CD4-positive, alpha-beta T cell treated with Interleukin-12 subunit alpha and Interleukin-12 subunit beta, for 1 hour (primary cell): ENCODE results near the gene PRIMA1.

Source experiments
- DNase-seq: peaks from one replicate; pipeline ENCODE4 v3.0.0-alpha.2; 2020

Gene PRIMA1

DNA sequence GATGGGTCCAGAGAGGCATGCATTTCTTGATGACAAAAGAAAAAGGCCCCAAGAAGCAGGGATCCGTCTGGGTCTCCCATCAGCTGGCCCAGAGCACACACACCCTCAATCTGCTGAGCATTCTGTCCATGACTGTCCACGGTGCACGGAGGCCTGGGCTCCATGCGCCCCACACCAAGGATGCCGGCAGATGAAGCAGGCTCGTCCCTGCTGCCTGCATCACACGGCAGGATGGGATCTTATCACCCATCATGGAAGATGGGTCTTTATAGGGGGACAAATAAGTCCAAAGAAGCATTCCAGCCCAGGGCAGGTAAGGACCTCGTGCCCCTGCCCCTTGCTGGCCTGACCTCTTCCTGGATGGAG is 59.7 kb downstream of the PRIMA1 start:
- no peak for DNase-seq

GRCh38 chr14:93727917-93728650 is 60.2 kb downstream of the PRIMA1 start:
- DNase-seq = no peak

DNA sequence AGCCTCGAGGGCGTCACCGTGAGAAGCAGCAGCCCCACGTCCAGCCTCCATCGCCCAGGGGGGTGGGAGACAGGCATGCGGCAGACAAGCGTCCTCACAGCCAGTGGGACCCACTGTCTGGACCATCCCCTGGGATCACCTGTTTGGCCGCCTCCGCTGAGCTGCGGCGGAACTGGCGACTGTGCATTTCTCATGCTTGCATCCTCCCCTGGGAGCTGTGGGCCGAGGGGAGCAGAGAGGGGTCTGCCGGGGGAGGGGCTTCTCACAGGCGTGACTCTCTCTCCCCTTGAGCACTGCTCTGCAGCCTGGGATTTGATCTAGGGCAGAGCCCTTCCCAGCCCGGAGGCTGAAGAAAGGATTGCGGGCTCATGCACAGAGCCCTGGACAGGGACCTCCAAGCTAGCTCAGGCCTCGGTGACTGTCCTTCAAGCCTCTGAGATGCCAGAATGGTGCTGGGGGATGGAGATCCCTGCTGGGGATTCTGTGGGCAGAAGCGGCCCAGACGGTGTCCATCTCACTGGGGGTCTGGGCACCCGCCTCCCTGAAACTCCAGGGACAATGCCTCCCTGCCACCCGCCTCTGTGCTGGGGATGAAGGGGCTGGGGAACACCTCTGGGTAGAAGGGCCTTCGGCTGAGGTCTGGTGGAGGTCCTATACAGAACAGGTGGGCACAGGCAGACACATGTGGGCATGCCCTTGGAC is 61.1 kb downstream of the PRIMA1 start:
- no peak for DNase-seq

DNA sequence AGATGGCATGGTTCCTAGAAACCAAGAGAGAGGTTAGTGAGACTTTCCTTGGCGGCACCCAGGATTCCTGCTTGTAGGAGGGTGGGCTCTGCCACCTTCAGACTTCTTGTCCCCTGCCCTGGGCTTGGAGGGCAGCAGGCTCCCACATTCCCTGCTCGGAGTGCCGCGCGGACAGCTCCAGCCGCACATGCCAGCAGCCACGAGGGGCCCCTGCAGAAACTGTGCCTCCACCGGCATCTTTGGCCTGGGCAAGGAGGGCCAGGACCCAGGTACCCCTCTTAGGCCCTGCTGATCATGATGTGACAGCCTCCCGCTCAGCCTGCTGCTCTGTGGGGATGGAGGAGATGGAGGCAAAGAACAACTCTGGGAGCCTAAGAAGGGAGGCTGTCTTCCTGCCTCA is 62.3 kb downstream of the PRIMA1 start:
- no peak for DNase-seq

GRCh38 chr14:93725002-93725582 is 63.2 kb downstream of the PRIMA1 start:
- DNase-seq = no peak

DNA sequence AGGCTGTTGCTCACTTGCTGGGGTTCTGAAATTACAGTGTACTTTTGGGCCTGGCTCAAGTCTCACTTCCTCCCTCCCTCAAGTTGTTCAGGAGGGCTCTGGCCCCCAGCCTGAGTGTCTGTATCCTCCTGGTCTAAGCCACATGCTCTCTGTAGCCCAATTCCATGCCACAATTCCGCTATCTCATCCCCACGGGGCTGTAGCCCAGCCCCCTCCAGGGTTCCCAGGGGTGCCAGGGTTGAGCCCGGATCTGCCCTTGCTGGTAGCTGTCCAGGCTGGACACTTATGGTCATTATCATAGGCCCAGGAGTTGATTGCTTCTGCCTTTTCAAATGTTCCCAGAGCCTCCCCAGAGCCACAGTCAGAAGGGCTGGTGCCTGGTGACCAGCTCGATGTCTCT is 65.3 kb downstream of the PRIMA1 start:
- DNase-seq = no peak

GRCh38 chr14:93720981-93721483 is 67.3 kb downstream of the PRIMA1 start:
- DNase-seq = no peak

DNA sequence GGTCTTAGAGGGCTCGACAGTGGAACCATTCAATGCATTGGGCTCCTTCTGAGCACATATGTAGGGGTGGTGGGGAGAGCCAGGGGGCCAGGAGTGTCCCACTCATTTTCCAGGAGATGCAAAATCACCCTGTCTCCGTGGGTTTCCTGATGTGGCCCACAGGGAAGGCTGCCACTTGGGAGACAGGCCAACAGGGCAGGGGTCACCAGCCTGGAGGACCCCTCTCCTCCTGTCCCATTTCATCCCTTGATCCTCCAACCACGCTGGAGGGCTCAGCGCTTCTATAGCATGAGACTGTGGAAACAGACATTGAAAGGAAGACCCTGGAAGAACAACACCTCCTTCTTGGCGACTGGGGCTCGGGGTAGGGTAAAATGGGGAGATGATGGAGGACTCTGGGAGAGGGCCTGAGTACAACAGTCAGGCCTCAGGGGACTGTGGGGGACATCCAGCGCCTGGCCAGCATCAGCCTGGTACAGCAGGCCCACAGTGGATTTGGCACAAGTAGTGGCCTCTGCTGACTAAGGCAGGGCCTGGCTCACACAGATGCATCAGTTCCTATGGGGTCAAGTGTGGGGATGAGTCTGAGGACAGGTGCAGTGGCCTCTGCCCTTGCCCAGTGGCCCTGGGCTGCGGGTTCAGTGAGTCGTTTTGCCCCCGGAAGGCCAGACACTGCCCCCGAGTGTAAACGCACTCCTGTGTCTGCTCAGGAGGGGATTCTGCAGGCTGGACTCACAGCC is 68.0 kb downstream of the PRIMA1 start:
- no peak for DNase-seq

GRCh38 chr14:93719256-93719655 is 69.0 kb downstream of the PRIMA1 start:
- no peak for DNase-seq

DNA sequence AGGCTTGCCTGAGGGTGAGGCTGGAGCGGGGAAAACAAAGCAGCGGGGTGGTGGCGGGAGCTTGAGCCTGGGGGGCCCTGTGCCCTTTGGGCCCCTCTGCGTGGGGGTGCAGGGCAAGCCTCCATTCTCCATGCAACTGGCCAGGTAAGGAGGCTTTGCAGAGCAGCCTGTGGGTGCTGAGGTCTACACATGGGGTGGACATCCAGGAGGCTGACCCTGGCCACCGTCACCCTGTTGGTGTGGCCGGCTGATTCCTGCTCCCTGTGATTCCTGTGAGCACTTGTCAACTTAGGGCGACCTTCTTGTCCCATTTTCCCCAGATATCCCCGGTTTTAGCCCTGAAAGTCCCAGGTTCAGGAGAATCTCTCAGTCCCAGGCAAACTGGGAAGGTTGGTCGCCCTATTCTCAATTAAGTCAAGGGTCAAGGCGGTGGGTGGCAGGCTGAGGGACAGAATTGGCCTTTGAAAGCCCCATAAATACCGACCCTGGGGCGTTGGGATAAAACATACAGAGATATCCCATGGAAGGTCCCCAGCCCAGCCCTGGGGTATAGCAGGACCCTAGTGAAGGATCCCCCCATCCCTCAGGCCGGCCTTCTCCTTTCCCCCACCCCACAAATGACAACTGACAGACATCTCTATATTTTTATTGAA is 70.5 kb downstream of the PRIMA1 start:
- DNase-seq = no peak

GRCh38 chr14:93716746-93717667 is 71.3 kb downstream of the PRIMA1 start:
- no peak for DNase-seq

DNA sequence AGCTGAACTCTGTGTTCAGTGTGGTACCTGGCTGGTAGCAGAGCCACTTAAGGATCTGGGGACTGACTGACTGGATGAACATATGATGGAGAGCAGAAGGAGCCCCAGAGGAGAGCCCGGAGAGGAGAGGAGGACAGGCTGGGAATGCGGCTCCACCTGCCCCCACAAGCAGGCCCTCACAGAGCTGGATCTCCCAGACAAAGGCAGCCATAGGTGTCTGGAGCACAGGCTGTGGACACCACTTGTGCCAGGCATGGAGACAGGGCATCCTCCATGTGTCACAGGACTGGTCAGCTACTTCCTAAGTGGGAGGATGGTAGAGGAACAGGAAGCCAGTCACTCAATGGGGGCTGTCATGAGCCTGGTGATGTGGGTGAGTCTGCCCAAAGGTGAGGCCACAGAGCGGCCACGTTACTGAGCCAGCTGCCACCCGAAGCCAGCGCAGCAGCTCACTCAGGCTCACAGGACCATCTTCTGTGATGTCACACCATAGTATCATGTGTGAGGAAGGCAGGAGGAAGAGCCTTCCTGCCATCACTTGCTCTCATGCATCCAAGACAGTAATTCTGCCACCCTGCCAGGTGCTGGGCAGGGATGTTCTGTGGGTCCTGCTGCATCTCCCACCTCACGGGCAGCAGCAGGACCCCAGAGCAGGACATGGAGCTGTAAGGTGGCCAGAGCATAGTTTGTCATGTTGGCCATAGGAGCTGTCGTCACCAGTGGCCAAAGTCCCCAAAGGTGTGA is 72.1 kb downstream of the PRIMA1 start:
- DNase-seq = no peak

GRCh38 chr14:93715279-93715927 is 72.9 kb downstream of the PRIMA1 start:
- DNase-seq = no peak

- no peak for DNase-seq
These were observed 73.7 kb downstream of the PRIMA1 start for GRCh38 chr14:93714605-93715004.

- no peak for DNase-seq
These were observed 74.4 kb downstream of the PRIMA1 start for GRCh38 chr14:93713726-93714405.

DNA sequence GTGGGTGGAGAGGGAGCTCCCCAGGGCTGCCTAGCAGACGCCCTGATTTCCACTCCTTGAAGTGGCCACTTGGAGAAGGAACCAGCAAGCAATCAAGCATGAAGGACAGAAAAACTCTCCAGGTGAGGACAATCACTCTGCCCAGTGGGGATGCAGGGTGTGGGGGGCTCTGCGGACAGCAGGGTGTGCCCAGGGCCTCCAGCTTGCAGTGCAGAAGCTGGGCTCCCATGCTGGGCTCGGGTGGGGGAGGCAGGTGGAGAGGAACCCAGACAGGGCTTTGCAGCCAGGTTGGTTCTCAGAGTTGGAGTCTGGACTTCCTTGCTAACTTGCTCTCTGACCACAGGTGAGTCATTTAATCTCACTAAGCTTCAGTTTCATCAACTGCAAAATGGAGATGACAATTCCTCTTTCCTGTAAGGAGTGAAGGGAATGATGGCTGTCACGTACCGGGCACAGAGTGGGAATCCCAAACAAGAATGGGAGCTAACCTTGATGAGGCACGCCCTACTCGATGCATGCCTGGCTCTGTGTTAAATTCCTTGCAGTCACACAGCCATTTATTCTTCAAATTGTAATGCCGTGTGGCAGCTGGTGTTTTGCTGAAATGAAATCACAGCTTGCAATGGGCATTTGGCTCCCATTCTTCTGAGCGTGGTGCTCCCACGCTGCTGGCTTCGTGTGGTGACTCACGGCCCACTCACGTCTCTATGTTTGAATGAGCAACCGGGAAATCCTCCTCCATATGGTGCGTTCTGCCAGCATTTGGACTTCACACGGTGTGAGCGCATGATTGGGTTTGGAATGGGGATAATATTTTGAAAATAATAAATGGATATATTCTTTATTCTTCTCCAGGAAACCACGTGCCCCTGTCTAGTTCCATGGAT is 75.2 kb downstream of the PRIMA1 start:
- DNase-seq = no peak

DNA sequence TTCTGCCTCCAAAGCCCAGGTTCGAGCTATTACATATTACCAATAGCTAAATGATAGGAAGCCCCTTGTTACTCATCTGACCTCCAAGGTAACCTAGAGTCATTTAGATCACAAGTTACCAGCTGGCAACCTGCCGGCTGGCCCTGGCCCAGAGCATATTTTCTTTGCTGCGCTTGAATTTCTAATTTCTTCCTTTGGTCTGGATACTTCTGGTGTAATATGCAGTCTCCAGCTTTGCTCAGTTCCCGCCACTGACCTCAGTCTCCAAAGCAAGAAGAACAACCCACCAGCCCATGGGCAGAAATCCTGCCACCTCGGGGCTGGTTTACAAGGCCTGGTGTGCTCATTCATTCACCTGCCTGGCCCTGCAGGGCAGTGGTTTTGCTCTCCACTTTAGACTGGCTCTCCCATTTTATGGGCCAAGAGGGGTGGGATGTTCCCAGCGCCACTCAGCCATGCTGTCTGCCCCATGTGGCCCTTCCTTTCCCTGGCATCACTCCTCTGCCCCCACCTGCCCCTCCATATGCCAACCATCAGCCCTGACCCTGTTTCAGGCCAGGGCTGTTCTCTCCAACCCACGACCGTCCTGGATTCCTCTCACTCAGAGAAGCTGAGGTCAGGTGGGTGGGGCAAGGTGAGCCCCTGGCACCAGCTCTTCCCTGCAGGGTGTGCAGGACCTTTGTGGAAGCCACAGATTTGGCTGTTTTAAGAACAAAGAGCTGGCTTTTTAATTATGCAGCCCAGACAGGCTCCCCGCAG is 76.0 kb downstream of the PRIMA1 start:
- no peak for DNase-seq

DNA sequence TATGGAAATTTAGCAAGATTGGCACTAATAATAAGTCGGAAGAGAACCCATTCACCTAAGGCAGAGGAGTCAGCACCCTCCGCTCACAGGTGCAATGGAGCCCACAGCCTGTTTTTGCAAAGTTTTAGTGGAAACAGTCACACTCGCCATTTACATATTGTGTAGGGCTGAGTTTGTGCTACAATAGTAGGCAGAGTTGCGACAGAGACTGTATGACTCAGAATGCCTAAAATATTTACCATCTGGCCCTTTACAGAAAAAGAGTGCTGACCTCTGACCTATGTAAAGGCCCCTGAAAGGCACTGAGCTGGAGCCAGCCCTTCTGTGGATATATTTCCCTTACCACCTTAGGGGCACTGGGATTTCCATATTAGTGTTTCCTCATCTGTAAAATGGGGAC is 79.0 kb downstream of the PRIMA1 start:
- no peak for DNase-seq
